IMR-90 (cell line): Measurements from ENCODE around the gene H3-3A. TPM values are rescaled to one million over a fixed set of nuclear protein-coding genes. Genes with fewer than 3 reads are reported as not detected.

Experiments used
- ATAC-seq: fragments of 200-7000 bp; cut with Tn5 transposase; 2 replicates; pipeline ENCODE4 v1.9.1; 2020; ENCODE audit warnings: low read depth, mild to moderate bottlenecking, moderate library complexity
- BruUV-seq: library from RNA; stranded (reverse); fragments of 400-500 nt; replicated peaks from 2 replicates; lab custom pipeline; 2021; lab: Mats Ljungman, UMichigan
- CTCF ChIA-PET: fragments of 300-600 bp; formaldehyde crosslinking; extraction: SDS; loops from one replicate; lab custom pipeline; 2021; ENCODE audit warnings: antibody characterized with exemption; lab: Yijun Ruan, JAX
- POLR2A ChIA-PET: fragments of 300-600 bp; sonication (Branson Sonifier 250); formaldehyde crosslinking; loops from one replicate; lab custom pipeline; 2022; ENCODE audit warnings: antibody characterized with exemption; ENCODE audit not compliant: unreplicated experiment; lab: Charles Lee
- DNase-seq: peaks from one replicate; pipeline ENCODE4 v3.0.0; 2013
- H2AFZ ChIP-seq: replicated peaks from 2 replicates; pipeline ENCODE3; 2013; ENCODE audit warnings: low read length, mild to moderate bottlenecking; ENCODE audit not compliant: poor library complexity
- H2AK5ac ChIP-seq: 2 replicates; pipeline ENCODE4 v1.6.1; 2013; ENCODE audit warnings: low read depth, low read length, inconsistent platforms
- H2AK9ac ChIP-seq: replicated peaks from 2 replicates; pipeline ENCODE3; 2013; ENCODE audit warnings: mild to moderate bottlenecking, low read depth, low read length, moderate library complexity; ENCODE audit not compliant: poor library complexity
- H2BK120ac ChIP-seq: 2 replicates; pipeline ENCODE4 v1.6.1; 2013; ENCODE audit warnings: low read depth, low read length, inconsistent platforms
- H2BK15ac ChIP-seq: 3 replicates; pipeline ENCODE4 v1.6.1; 2013; ENCODE audit warnings: low read depth, low read length, inconsistent platforms
- H2BK20ac ChIP-seq: 2 replicates; pipeline ENCODE4 v1.6.1; 2013; ENCODE audit warnings: low read depth, mild to moderate bottlenecking, inconsistent platforms, low read length, moderate library complexity
- H2BK5ac ChIP-seq: 2 replicates; pipeline ENCODE4 v1.6.1; 2013; ENCODE audit warnings: mild to moderate bottlenecking, low read depth, low read length, inconsistent platforms; ENCODE audit not compliant: poor library complexity, severe bottlenecking
- H3K14ac ChIP-seq: replicated peaks from 2 replicates; pipeline ENCODE4 v1.6.1; 2013; ENCODE audit warnings: low read depth, low read length, inconsistent platforms
- H3K18ac ChIP-seq: 2 replicates; pipeline ENCODE4 v1.6.1; 2013; ENCODE audit warnings: low read depth, low read length, control low read depth
- H3K23ac ChIP-seq: 2 replicates; pipeline ENCODE4 v1.6.1; 2013; ENCODE audit warnings: low read depth, low read length, inconsistent platforms
- H3K27ac ChIP-seq: 2 replicates; pipeline ENCODE4 v1.5.1; 2013; ENCODE audit warnings: mild to moderate bottlenecking, control low read depth, low read length; ENCODE audit not compliant: insufficient read depth
- H3K27me3 ChIP-seq: 2 replicates; pipeline ENCODE4 v1.6.1; 2013; ENCODE audit warnings: low read length; ENCODE audit not compliant: control insufficient read depth, insufficient read depth
- H3K36me3 ChIP-seq: 2 replicates; pipeline ENCODE4 v1.6.1; 2013; ENCODE audit warnings: low read length, mixed read lengths; ENCODE audit not compliant: control insufficient read depth, insufficient read depth
- H3K4ac ChIP-seq: 2 replicates; pipeline ENCODE4 v1.6.1; 2013; ENCODE audit warnings: low read depth, low read length, inconsistent platforms
- H3K4me1 ChIP-seq: 2 replicates; pipeline ENCODE4 v1.6.1; 2013; ENCODE audit warnings: low read length, mixed read lengths; ENCODE audit not compliant: control insufficient read depth, insufficient read depth
- H3K4me2 ChIP-seq: 2 replicates; pipeline ENCODE4 v1.6.1; 2013; ENCODE audit warnings: low read depth, mild to moderate bottlenecking, control low read depth, low read length, moderate library complexity
- H3K4me3 ChIP-seq: 2 replicates; pipeline ENCODE4 v1.5.1; 2013; ENCODE audit warnings: low read depth, mild to moderate bottlenecking, control low read depth, low read length, moderate library complexity; ENCODE audit not compliant: insufficient read depth
- H3K56ac ChIP-seq: 2 replicates; pipeline ENCODE4 v1.6.1; 2013; ENCODE audit warnings: low read length, inconsistent platforms; ENCODE audit not compliant: insufficient read depth; ENCODE audit errors: extremely low read depth
- H3K79me1 ChIP-seq, 2 experiments: 2 replicates each; pipeline ENCODE4 v1.6.1; 2013; ENCODE audit warnings: low read length in 2 of 2, inconsistent platforms in 1 of 2, low read depth in 1 of 2
- H3K9ac ChIP-seq: 2 replicates; pipeline ENCODE4 v1.6.1; 2013; ENCODE audit warnings: low read depth, low read length, control low read depth
- H3K9me1 ChIP-seq: 2 replicates; pipeline ENCODE4 v1.6.1; 2013; ENCODE audit warnings: low read length, inconsistent platforms; ENCODE audit not compliant: insufficient read depth
- H3K9me3 ChIP-seq: 2 replicates; pipeline ENCODE4 v1.6.1; 2013; ENCODE audit warnings: low read length; ENCODE audit not compliant: control insufficient read depth, insufficient read depth
- H4K20me1 ChIP-seq: 2 replicates; pipeline ENCODE4 v1.6.1; 2013; ENCODE audit warnings: low read length, inconsistent platforms; ENCODE audit not compliant: insufficient read depth
- H4K5ac ChIP-seq: 2 replicates; pipeline ENCODE4 v1.6.1; 2013; ENCODE audit warnings: mild to moderate bottlenecking, low read depth, low read length, control low read depth
- H4K8ac ChIP-seq, 2 experiments: 2 replicates each; pipeline ENCODE4 v1.6.1; 2013; ENCODE audit warnings: low read depth in 2 of 2, low read length in 2 of 2, control low read depth in 1 of 2, inconsistent platforms in 1 of 2
- H4K91ac ChIP-seq: 2 replicates; pipeline ENCODE4 v1.6.1; 2013; ENCODE audit warnings: low read depth, low read length, inconsistent platforms; ENCODE audit not compliant: insufficient read depth
- CEBPB ChIP-seq: IDR thresholded peaks from 2 replicates; pipeline ENCODE4 v1.6.1; 2012; ENCODE audit warnings: low read depth, low read length, improper control_type of control experiment
- CHD1 ChIP-seq: IDR thresholded peaks from 2 replicates; pipeline ENCODE4 v1.6.1; 2012; ENCODE audit warnings: low read depth, low read length, improper control_type of control experiment
- CTCF ChIP-seq: conservative IDR thresholded peaks from 2 replicates; pipeline ENCODE4 v1.5.1; 2012; ENCODE audit warnings: mild to moderate bottlenecking, low read depth, low read length, improper control_type of control experiment
- ELK1 ChIP-seq: fragments of 150-350 bp; IDR thresholded peaks from 2 replicates; pipeline ENCODE4 v1.6.1; 2016; ENCODE audit warnings: low read depth, mild to moderate bottlenecking, low read length, moderate library complexity, borderline replicate concordance
- FOS ChIP-seq: fragments of 150-350 bp; IDR thresholded peaks from 2 replicates; pipeline ENCODE4 v1.6.1; 2016; ENCODE audit warnings: low read depth, low read length
- MAFK ChIP-seq: IDR thresholded peaks from 2 replicates; pipeline ENCODE4 v1.6.1; 2012; ENCODE audit warnings: low read depth, low read length, improper control_type of control experiment
- NFE2L2 ChIP-seq: fragments of 150-350 bp; IDR thresholded peaks from 2 replicates; pipeline ENCODE4 v1.6.1; 2016; ENCODE audit warnings: low read depth, mild to moderate bottlenecking, low read length
- POLR2A ChIP-seq: IDR thresholded peaks from 2 replicates; pipeline ENCODE4 v1.6.1; 2012; ENCODE audit warnings: mild to moderate bottlenecking, low read depth, low read length
- RCOR1 ChIP-seq: IDR thresholded peaks from 2 replicates; pipeline ENCODE4 v1.6.1; 2012; ENCODE audit warnings: mild to moderate bottlenecking, low read length, improper control_type of control experiment; ENCODE audit not compliant: insufficient replicate concordance
- RFX5 ChIP-seq: IDR thresholded peaks from 2 replicates; pipeline ENCODE4 v1.8.0; 2012; ENCODE audit warnings: low read depth, mild to moderate bottlenecking, low read length, moderate library complexity
- SMC3 ChIP-seq: fragments of 150-350 bp; IDR thresholded peaks from 2 replicates; pipeline ENCODE4 v1.6.1; 2016; ENCODE audit warnings: low read depth, mild to moderate bottlenecking, antibody characterized with exemption, low read length, moderate library complexity
- USF2 ChIP-seq: fragments of 150-350 bp; IDR thresholded peaks from 2 replicates; pipeline ENCODE4 v1.6.1; 2017; ENCODE audit warnings: mild to moderate bottlenecking, antibody characterized with exemption, low read length, low read depth
- WGBS, 2 experiments: methylation state at CpG; one replicate each; pipeline versions ENCODE4 v1.1.5 to v1.1.7; 2013; ENCODE audit warnings: missing lambda C conversion rate in 2 of 2; ENCODE audit not compliant: insufficient read length in 1 of 2; ENCODE audit errors: extremely low coverage in 2 of 2; 5-methylcytosine and 5-hydroxymethylcytosine counted together
- dilution Hi-C: fragments of 300-500 bp; cut with HindIII; formaldehyde crosslinking; loops from one replicate; pipeline ENCODE4 v1.14.3; 2018; ENCODE audit warnings: low sequenced_read_pairs; ENCODE audit not compliant: unreplicated experiment
- in situ Hi-C: fragments of 300-500 bp; cut with MboI; formaldehyde crosslinking; loops from 3 replicates; pipeline ENCODE4 v1.14.3; 2019; ENCODE audit warnings: low sequenced_read_pairs, inconsistent platforms, mixed read lengths
- intact Hi-C: fragments of 100-400 bp; cut with micrococcal nuclease; formaldehyde crosslinking; loops from 2 replicates; pipeline ENCODE4 v1.10.0; 2022
- polyA plus RNA-seq, 3 experiments: library from polyadenylated mRNA; depleted of rRNA; stranded (reverse); fragments of >200 nt; gene quantifications; 2 replicates each; pipeline ENCODE4 v1.2.3, GENCODE V29; 2012; ENCODE audit warnings: low replicate concordance in 1 of 3
- total RNA-seq: library from RNA; depleted of rRNA; stranded (reverse); fragments of >200 nt; gene quantifications from 2 replicates; pipeline ENCODE4 v1.2.3, GENCODE V29; 2012

Gene H3-3A
- total and polyA plus RNA-seq, 2 of the 4 experiments (the other 2 are of a cell fraction): 188 to 256 TPM

GRCh38 chr1:226044514-226045101 lies 17.9 kb upstream of the H3-3A start:
- Histone ChIP-seq H4K5ac (no peak overlapping the region), H3K9ac (no peak overlapping the region), H3K27ac (no peak overlapping the region), H3K36me3 (no peaks in the 10 kb centered on the region), H3K23ac (no peak overlapping the region), H3K4me1 (no peaks in the 10 kb centered on the region), H2AK5ac (no peak overlapping the region), H3K79me1 (no peaks in the 10 kb centered on the region), H2BK5ac (no peak overlapping the region), H4K8ac (no peak overlapping the region), H3K4me3 (no peak overlapping the region), H3K9me1 (0 out of 2 replicates have a peak, but pooled peaks cover 7% of the 10 kb centered on the region), H4K20me1 (no peaks in the 10 kb centered on the region), H3K27me3 (peaks cover 9% of the 10 kb centered on the region), H4K91ac (no peak overlapping the region), H3K4me2 (no peak overlapping the region), H2BK120ac (no peak overlapping the region), H3K9me3 (0 out of 2 replicates have a peak, but pooled peaks cover 2% of the 10 kb centered on the region), H3K18ac (no peak overlapping the region), H2AK9ac (no peak overlapping the region), H3K4ac (no peak overlapping the region), H2BK15ac (no peak overlapping the region), H3K56ac (no peak overlapping the region), H2AFZ (no peak overlapping the region), H2BK20ac (no peak overlapping the region), H3K14ac (no peak overlapping the region)
- BruUV-seq: no TSS peak
- dilution Hi-C loops: no loop called here
- WGBS, 2 experiments: no CpG with 5 or more reads among the region's 4 CpGs
- no peak for DNase-seq
- TF ChIP-seq USF2: no peak
- no peak for TF ChIP-seq POLR2A
- TF ChIP-seq NFE2L2: no peak
- no peak for TF ChIP-seq CEBPB
- no peak for TF ChIP-seq ELK1
- no peak for TF ChIP-seq MAFK
- no peak for TF ChIP-seq RFX5
- TF ChIP-seq FOS: no peak
- TF ChIP-seq RCOR1: no peak
- TF ChIP-seq CHD1: no peak
- no peak for TF ChIP-seq CTCF
- TF ChIP-seq SMC3: no peak
- intact Hi-C loops: no loop called here
- ChIA-PET CTCF (no interaction called here), POLR2A (no interaction called here)
- in situ Hi-C loops: no loop called here
- no peak for ATAC-seq
